ENCODE measurements around the gene DYSF.

The DYSF gene

GRCh38 chr2:71578767-71579342 lies 125.5 kb downstream of the DYSF start:
- H3K4me3 ChIP-seq (ENCODE audit: control insufficient read depth, low read depth, low read length), result no peak overlapping the region
- DNase-seq (ENCODE audit: low read depth), result peak; percentile 3
- no peak for TF ChIP-seq CTCF (IDR thresholded peaks at IDR 0.05; ENCODE audit: control insufficient read depth, insufficient read depth, low read depth, low read length, missing control alignments)

DNA sequence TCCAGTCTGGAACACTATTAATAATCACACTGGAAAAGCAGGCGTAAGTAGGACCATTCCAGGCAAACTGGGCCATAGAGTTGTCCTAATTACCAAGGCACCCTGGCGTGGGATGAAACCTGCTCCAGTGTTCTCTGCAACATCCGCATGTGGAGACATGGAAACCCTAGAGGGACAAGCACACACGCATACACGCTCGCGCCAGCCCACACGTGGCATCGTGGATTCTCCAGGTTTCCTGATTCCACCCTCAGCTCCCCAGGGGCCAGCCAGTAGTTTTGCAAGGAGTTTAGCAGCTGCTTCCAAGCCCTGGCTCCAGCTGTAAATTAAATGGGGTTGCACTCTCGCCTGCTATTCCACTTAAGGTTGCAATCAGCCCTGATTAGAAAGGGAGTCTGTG lies 127.7 kb downstream of the DYSF start:
- no peak for TF ChIP-seq CTCF (IDR thresholded peaks at IDR 0.05; ENCODE audit: control insufficient read depth, insufficient read depth, low read depth, low read length, missing control alignments)
- no peak for DNase-seq (ENCODE audit: low read depth)

DNA sequence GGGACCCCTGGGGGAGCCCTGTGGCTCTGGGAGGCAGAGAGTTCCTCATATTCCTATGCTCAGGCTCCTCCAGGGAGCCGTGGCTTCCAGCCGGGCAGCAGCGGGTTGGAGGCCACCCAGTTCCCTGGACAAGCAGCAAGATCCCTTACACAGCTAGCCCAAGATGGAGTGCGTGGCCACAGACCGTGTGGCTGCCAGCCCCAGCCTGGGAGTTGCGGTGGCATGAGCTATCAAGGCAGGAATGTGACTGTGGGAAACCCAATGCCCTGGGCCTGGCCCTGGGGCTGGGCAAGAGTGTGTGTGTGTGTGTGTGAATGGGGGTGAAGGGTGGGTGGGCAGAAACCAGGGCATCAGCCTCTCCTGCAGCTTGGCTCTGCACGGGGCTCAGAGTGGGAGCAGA lies 130.5 kb downstream of the DYSF start:
- DNase-seq (ENCODE audit: low read depth), result peak; percentile 1

More for the DNA sequence above, 127.7 kb downstream of the DYSF start:
- no peak overlapping the region for H3K4me3 ChIP-seq (ENCODE audit: control insufficient read depth, low read depth, low read length)

DNA sequence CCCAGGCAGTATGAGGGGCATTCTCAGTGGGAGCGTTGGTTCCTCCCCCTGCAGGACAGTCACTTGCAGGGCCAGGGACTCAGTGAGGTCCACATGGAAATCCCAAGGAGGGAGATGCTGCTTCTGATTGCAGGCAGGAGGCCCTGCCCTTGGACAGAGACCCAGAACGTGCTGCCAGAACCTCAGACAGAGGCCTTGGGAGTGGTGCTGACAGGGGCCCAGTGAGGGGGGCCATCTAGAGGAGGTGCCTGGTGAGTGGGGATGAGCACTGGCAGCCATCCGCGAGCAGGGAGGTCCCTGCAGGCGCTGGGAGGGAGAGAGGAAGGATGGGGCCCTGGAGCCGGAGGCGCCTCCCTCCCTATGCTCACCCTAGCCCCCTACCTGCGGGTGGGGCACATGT lies 133.1 kb downstream of the DYSF start:
- no peak for TF ChIP-seq CTCF (IDR thresholded peaks at IDR 0.05; ENCODE audit: control insufficient read depth, insufficient read depth, low read depth, low read length, missing control alignments)
- DNase-seq (ENCODE audit: low read depth), result no peak

More for the DNA sequence above, 130.5 kb downstream of the DYSF start:
- H3K4me3 ChIP-seq (ENCODE audit: control insufficient read depth, low read depth, low read length), result no peak overlapping the region
- no peak for TF ChIP-seq CTCF (IDR thresholded peaks at IDR 0.05; ENCODE audit: control insufficient read depth, insufficient read depth, low read depth, low read length, missing control alignments)

GRCh38 chr2:71587509-71588073 lies 134.2 kb downstream of the DYSF start:
- TF ChIP-seq CTCF (IDR thresholded peaks at IDR 0.05; ENCODE audit: control insufficient read depth, insufficient read depth, low read depth, low read length, missing control alignments), result no peak
- H3K4me3 ChIP-seq (ENCODE audit: control insufficient read depth, low read depth, low read length), result no peak overlapping the region
- DNase-seq (ENCODE audit: low read depth), result no peak

More for the DNA sequence above, 133.1 kb downstream of the DYSF start:
- H3K4me3 ChIP-seq (ENCODE audit: control insufficient read depth, low read depth, low read length), result no peak overlapping the region

- TF ChIP-seq CTCF (IDR thresholded peaks at IDR 0.05; ENCODE audit: control insufficient read depth, insufficient read depth, low read depth, low read length, missing control alignments), result no peak
- H3K4me3 ChIP-seq (ENCODE audit: control insufficient read depth, low read depth, low read length), result no peak overlapping the region
- no peak for DNase-seq (ENCODE audit: low read depth)
Observed at GRCh38 chr2:71588497-71589170, 135.3 kb downstream of the DYSF start.

All from AG09309 (cell line).